ENCODE data around the gene ACKR3.

- TF ChIP-seq POLR2A (IDR thresholded peaks at IDR 0.05) (no peak), CTCF (IDR thresholded peaks at IDR 0.05) (no peak), POLR2AphosphoS5 (IDR thresholded peaks at IDR 0.05) (no peak)
These were observed 18.5 kb downstream of the ACKR3 start for GRCh38 chr2:236587861-236588815.

Data from breast epithelium (tissue), 3 donors.